IPS-NIHi7 (cell line): ENCODE results near the gene GLYR1.
"Not testable (repeated sequence)": the region's sequence is repeated elsewhere in the genome, so short reads cannot be mapped to it uniquely, and the experiment has no call there.

Source experiments
- DNase-seq: peaks from one replicate; pipeline ENCODE4 v3.0.0; 2012; ENCODE audit warnings: mixed read lengths; ENCODE audit errors: extremely low spot score

Gene GLYR1

DNA sequence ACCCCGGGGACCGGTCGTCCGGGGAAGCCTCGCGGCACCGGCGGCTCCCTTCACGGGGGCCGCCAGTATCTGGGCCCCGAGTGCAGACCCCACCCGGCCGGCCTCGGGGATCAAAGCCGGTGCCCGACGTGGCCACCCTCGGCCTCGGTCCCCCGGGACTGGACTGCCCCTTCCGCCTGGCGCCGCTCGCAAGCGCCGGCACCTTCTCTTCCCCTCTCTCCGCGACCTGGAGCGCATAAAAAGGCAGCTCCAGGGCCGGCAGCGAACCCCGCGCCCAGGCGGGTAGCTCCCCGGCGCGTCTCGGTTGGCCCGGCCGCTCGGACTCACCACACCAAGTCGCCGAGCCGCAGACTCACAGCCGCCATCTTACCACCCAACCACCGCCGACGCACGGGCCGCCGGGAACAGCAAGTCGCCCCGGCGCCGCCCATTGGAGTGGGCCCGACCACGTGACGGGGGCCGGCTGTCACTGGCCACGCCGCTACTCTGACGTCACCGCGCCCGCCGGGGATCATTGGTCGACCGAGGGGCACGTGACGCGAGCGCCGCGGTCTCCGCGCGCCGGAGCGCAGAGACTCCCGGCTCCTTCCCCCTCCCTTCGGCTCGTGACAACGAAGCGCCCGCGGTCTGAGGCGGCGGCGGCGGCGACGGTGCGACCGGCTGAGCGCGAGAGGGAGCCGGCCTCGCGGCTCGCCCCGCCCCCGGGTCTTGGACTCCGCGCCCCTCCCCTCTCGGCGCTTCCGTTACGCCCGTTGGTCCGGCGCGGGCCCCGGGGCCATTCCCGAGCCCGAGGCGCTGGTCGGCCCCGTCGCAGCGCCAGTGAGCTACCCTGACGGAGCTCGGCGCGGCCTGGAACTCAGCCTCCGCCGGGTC is at the start of gene GLYR1, which contains the start of gene UBN1:
TSS of gene GLYR1 (minus strand) at position 388 of the 873 bp plus-strand sequence. CDS start at position 365, 23 bp downstream.
TSS of gene UBN1 (plus strand) at position 581 of the 873 bp plus-strand sequence. CDS start 5,437 bp downstream, outside the sequence.
- peak; percentile 99 for DNase-seq

DNA sequence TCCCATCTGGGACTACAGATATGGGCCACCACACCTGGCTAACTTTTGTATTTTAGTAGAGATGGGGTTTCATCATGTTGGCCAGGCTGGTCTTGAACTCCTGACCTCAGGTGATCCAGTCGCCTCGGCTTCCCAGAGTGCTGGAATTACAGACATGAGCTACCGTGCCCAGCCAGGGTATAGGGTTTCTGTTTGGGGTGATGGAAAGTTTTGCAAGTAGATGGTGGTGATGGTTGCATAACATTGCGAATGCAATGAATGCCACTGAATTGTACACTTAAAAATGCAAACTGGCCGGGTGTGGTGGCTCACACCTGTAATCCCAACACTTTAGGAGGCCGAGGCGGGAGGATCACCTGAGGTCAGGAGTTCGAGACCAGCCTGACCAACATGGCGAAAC is 49.7 kb upstream of the GLYR1 start:
- not testable (repeated sequence) for DNase-seq

DNA sequence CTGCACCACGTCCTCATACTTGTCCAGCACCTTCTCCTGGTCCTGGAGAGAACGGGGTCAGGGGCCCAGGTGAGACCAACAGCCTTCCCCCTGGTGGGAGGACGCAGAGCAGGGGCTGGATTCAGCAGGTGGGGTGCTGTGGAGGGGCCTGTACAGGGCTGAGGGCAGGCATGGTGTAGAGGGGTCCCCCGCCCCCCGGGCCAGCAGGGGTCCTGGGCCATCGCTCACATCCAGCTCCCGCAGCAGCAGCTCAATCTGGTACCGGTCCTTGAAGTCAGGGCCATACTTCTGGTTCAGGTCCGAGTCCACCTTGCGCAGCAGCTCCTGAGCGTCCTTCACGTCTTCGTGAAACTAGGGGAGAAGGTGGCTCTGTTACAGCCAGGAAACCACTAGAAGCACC is 48.3 kb upstream of the GLYR1 start:
- DNase-seq: no peak

DNA sequence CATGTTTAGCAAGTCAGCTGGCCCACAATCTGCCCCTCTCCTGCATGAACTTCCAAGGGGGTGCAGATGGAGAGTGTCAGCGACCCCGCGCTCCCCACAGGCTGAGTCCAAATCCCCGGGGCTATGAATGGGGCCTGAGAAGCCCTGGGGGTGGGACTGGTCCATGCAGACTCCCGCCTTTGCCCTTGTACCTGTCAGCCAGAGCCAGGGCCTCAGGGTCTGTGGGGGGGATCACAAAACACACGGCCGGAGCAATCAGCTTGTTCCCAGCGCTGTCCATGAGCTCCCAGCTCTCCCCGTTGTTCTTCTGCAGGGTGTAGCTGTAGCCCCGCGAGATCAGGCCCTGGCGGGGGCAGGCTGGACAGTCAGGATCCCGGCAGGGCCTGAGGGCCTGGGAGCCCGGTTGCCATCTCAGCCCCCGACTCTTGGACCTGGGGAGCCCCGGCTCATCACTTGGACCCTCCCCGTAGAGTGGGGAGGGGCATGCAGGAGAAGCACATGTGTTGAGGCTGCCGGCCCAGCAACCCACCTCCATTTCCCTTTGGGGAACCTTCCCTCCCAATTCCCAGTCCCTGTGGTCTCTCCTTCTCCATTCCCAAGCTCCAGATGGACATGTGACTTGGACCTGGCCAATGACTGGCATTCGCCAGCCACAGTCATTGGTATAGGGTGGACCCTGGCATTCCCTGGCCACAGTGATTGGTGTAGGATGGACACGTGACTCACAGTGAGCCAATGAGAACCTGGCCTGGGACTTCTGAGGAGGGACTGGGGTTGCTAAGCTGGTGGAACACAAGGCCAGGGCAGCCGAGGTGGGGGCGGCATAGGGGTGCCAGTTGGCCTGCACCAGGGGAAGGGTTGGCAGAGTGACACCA is 47.4 kb upstream of the GLYR1 start:
- peak; percentile 41 for DNase-seq

DNA sequence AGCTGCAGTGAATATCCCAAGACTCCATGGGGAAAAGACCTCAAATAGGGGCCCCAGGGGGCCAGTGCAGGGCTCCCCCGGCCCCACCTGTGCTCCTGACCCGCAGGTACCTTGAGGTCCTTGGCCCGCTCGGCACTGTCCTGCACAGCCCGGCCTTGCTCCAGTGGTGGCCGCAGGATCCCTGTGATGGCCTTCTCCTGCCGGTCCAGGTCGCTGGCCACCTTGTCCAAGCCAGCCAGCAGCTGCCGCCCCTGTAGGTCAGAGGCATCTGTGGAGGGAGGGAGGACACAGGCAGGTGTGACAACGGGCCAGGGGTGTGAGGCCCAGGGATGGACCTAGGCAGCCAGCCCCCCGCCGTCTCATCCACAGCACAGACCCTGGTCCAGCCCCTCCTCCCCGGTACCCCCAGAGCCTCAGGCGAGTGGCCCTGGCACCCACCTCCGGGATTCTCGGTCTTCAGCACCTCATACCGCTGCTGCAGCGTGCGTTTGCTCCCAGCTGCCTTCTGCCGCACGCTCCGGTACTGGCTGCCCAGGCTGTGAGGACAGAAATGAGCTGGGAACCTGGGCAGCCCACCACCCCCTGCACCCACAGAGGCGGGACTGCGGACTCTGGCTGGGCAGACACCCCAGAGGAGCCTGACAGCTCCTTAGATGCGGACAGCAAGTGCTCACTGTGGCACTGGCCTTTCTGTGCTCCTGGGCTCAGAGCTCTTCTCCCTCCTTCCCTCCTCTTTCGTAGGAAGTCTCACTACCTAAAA is 46.2 kb upstream of the GLYR1 start:
- DNase-seq: no peak

DNA sequence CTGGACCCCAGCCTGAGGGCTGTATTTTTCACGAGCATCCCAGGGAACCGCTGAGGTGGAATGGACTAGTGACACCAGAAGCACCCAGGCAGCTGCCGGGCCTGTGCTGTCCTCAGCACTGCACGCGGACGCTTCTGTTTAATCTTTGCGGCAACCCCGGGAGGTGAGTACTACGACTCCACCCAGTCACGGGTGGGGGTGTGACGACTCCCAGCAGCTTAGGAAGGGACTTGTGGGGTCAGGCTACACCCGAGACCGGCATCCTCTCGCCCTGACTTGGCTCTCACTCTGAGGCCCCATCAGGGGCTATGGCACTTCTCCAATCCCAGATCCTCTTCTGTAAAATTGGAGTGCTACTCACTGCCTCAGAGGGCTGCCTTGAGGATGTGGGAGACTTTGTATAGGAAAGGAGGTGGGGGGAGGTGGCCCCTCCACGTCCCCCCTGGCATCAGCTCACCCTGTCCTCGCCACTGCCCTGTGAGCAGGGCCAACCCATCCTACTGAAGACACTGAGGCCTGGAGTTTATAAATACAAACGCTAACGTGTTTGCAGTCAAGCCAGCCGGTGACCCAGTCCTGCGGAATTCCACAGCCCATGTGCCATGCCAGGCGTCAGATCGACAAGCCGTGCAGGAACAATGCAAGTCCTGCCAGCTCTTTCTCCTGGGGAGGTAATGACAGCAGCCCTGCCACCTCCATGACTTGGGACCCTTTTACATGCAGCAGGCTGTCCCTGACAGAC is 45.4 kb upstream of the GLYR1 start:
- no peak for DNase-seq

DNA sequence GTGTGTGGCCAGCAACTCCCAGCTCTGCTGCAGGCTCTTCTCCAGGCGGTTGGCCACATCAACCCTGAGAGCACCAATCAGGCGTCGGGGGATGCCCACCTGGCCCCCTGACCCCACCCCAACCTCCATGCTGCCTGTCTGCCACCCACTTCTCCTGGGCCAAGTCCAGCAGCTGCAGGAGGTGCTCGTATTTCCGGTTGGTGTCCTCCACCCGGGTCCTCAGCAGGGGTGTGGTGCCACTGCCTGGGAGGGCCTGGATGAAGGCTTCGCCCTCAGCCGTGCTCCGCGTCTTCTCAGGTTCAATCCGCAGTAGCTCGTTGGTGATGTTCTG is 44.8 kb upstream of the GLYR1 start:
- no peak for DNase-seq

DNA sequence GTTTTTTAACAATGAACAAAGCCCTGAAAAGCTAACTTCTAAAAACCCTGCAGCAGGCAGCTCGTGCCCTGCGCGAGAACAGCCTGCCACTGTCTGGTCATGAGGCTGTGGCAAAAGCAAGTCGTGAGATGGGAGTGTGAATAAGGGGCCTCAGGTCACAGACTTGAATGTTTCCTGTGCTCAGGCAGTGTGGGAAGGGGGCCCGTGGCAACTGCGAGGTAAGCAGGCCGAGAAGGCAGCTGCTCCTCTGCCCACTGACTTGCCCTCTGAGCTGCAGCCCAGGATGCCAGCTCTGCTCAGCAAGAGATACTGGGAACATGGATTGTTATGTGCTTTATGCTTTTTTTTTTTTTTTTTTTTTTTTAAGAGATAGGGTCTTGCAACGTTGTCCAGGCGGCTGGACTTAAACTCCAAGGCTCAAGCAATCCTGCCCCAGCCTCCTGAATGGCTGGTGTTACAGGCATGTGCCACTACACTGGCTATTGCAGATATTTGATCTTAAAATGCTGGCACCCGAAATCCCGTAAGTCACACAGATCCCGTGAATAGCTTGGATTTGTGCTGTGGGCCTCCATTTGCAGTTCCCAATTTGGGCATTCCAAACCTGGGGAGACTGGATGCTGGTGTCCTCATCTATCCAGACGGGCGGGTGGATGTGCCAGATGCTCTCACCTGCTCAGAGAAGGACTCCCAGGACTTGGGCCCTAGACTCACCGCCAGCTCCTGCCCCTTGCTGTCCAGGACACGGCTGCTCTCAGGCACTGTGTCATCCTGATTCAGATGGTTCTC is 44.2 kb upstream of the GLYR1 start:
- no peak for DNase-seq

DNA sequence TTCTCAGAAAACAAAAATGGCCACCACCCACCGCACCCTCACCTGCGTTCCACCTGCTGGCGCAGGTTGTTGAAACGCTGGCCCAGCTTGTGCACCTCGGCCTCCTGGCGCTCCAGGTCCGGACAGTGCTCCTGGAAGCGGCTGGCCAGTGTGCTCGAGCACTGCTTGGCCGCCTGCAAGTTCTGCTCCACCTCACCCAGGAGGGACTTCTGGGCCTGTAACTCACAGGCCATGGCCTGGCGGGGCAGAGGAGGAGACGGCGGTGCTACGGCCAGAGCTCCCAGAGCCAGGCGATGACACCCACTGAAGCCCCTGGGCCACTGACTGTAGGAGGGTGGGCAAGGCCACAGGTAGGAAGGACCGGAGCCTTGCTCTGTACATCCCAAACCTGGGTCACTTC is 43.6 kb upstream of the GLYR1 start:
- DNase-seq: no peak

DNA sequence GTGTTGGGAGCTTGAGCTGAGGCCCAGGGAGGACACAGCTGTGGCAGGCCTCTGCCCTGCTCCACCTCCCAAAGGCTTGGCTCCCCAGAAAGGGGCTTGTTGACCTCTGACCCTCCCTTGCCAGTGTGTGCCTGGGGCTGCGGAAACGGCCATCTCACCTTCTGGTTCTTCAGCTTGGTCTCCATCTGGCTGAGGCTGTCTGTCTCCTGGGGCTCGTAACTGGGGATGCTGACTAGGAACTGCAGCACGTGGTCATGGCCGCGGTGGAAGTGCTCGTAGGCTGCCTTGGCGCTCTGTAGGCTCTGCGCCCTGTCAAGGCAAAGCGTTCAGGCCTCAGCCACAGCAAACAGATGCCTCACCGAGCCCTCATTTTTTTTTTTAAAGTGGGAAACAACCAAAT is 42.9 kb upstream of the GLYR1 start:
- no peak for DNase-seq

DNA sequence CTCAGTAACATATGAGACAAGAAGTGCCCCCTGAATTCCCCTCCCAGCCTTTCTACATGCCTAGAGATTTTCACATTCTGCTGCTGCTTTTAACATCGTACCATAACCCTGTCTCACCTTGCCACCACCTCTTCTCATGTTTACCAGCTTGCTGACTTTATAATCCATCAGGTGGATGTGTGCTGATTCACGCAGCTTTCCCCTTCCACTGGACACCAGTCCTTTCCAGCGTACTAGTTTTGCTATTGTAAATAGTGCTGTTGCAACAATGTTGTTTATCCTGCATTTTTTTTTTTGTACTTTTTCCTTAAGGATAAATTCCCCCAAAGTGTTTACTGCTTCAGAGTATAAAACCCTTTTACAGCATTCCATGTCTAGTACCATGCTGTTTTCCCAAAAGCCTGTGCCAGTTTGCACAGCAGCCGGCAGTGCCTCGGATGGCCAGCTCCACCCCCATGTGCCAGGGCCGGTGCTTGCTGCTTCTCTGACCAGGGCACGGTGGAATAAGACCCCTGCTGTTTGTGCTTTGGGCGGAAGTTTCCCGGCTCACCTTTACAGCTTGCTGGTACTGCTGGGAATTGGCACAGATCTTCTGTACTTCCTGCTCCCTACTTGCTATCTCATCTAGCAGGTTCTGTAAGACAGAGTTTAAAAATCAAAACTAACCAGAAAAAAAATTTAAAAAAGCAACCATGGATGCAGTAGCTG is 41.5 kb upstream of the GLYR1 start:
- DNase-seq: no peak

DNA sequence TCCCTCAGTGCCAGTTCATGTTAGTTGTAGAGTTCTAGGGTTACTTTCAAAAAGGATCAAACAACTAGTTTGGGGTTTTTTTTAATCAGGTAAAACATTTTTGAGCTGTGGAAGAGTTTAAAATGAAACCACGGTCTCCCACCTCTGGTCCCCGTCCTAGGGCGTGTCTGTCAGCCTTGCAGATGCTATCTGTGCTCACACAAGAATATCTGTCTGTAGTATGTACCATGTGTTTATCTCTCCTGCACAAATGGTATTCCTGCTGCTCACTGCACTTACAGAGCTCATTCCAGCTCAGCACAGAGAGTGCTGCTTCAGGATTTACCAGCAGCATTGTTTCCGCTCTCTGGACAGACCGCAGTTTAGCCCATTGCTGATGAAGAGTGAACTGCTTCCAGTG is 39.1 kb upstream of the GLYR1 start:
- no peak for DNase-seq

DNA sequence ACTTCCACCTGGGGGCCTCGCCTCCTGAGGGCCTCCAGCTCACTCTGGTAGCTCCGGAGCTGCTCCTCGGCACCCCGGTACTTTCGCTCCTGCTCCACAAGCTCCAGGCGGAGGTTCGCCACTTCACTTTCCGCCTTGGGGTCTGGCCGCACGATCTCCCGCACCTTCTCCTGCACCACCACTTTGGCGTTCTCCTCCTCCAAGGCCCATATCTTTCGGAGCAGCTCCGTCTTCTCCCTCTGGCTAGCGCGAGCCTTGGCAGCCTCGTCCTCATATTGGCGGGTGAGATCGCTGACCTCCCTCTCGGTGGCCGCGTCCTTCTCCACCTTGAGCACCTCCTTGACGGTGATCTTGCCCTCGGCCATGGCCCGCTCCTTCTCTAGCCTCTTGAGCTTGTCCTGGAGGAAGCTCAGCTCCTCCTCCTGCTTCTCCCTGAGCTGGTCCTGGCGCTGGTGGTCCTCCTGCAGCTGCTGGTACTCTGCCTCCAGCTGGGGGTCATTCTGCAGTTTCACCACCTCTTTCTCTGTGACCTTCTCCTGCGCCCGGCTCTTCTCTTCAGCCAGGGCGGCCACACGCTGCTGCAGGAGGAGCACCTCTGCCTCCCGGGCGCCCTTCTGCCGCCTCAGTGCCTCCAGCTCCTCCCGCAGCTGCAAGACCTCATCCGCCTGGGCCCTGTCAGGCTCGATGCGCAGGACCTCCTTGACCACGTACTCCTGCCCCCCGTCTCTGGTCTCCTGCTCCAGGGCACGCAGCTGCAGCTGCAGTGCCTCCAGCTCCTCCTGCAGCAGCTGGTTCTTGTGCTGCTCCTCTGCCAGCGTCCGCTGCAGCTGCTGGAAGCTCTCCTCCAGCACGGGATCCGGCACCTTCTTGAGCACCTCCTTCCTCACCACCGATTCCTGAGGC is 38.1 kb upstream of the GLYR1 start:
- DNase-seq: no peak

DNA sequence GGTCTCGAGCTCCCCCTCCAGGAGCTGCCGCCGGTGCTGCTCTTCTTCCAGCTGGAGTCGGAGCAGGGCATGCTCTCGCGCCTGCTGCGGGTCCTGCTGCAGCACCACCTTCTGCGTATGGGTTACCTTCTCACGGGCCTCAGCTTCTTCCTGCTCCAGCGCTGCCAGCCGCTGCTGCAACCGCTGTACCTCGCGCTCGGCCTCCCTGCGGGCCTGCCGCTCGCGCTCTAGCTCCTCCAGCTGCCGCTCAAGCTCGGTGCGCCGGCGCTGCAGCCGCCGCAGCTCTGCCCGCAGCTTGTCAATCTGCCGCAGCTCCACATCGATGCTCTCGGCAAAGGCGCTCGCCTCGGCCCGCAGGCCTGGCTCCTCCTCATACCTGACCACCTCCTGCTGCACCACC is 37.1 kb upstream of the GLYR1 start:
- DNase-seq: no peak

DNA sequence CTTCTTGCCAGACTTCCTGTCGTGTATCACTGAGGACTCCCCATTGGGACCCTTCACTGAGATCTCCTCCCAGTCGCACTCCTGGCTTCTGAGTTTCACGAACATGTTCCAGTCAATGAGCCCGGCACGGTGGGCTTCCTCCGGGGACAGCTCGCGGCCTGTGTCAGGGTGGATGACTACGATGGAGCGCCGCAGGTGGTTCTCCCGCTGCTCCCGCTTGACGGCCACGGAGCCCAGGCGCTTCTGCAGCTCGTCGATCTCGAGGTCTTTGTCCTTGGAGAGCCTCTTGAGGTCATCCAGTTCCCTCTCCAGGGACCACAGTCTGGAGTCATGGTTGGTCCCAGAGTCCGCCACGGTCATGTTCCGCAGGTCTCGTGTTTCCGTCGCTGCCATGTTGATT is 36.4 kb upstream of the GLYR1 start:
- DNase-seq: no peak

DNA sequence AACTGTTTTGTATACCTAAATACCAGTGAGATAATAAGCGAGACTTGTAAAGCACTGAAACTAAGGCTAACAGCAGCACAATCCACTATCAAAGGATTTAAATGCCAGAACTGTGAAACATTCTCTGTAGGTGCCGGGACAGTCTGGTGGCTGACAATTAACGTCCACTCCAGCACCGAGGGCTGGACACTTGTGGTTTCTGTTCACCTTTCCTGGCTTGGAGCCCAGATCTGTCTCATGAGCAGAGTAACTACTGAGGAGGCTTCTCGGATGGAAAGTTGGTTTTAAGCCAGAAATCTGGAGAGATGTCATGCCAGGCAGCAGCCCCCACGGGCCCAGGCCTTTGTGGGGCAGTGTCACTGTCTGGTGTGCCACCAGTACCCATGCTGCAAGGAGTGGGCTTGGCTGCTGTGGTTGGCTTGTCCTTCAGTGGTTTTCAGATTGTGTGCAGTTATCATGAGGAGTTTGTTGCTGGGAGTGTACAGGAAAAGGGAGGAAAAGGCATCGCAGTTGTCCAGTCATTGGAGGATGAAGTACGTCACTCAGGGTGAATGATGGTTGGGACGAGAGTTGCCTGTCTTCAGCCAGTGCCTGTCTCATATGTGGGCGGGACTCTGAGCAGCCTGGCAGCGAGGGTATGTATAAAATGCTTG is 35.7 kb upstream of the GLYR1 start:
- no peak for DNase-seq

DNA sequence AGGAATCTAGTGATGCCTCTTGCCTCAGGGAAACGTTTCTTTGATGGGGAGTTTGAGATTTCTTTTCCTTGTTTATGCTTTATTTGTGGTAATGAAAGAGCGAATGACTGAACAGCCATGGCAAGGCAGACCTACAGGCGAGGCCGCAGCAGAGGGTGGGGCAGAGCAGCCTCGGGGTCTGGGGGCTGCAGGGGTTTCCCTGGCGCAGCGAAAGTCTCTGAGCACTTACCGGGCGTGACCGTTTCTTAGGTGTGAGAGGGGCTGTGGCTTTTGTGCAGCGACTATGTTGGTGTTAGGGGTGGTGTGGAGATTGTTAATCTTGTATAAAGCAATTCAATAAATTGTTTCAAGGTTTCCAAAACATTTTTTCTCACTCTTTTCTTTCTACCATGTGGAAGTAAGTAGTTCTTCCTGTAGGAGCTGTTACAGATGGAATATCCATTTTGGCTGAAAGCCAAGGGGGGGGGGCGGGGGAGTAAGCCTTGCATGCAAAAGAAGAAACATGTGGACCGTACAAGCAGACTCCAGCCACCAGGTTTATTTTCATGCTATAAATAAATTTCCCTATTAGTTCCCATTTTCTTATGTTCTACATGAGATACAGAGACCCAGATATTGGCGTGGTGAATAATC is 35.0 kb upstream of the GLYR1 start:
- DNase-seq: no peak
